Cardiac septum (tissue), 1 donor: Measurements from ENCODE around the gene MYH6. TPM values are rescaled to one million over a fixed set of nuclear protein-coding genes. Genes with fewer than 3 reads are reported as not detected.
A peak's percentile ranks its signal among the peaks of the same experiment; 100 is the strongest.
"Not testable (repeated sequence)": the region's sequence is repeated elsewhere in the genome, so short reads cannot be mapped to it uniquely, and the experiment has no call there.

Experiments used
- DNase-seq: peaks from one replicate; pipeline ENCODE4 v3.0.0-alpha.2; 2020; ENCODE audit warnings: low spot score
- intact Hi-C: fragments of 100-400 bp; cut with DNase I; formaldehyde crosslinking; loops from one replicate; pipeline ENCODE4 v1.14.0; 2022
- long read RNA-seq: library from polyadenylated mRNA; unstranded; transcript quantifications from one replicate; pipeline ENCODE4 v2.0.0, GENCODE V29; 2021
- total RNA-seq: library from RNA; stranded (reverse); fragmentation: NEBNext Ultra II Directional; extraction: Animal tissue kit (Norgen Biotek cat#: 25700); gene quantifications from one replicate; pipeline ENCODE4 v1.2.1, GENCODE V29; 2021
- donor health status: DM: no; HTN: no; CAD: no.

The MYH6 gene
- total RNA-seq, result 170 TPM
- long read RNA-seq, full-length matches to known transcripts, result 10 of 286 reads
- long read RNA-seq, partial matches to known transcripts, result 230 of 286 reads
- long read RNA-seq, other reads (novel, unspliced or antisense), result 46 of 286 reads

DNA sequence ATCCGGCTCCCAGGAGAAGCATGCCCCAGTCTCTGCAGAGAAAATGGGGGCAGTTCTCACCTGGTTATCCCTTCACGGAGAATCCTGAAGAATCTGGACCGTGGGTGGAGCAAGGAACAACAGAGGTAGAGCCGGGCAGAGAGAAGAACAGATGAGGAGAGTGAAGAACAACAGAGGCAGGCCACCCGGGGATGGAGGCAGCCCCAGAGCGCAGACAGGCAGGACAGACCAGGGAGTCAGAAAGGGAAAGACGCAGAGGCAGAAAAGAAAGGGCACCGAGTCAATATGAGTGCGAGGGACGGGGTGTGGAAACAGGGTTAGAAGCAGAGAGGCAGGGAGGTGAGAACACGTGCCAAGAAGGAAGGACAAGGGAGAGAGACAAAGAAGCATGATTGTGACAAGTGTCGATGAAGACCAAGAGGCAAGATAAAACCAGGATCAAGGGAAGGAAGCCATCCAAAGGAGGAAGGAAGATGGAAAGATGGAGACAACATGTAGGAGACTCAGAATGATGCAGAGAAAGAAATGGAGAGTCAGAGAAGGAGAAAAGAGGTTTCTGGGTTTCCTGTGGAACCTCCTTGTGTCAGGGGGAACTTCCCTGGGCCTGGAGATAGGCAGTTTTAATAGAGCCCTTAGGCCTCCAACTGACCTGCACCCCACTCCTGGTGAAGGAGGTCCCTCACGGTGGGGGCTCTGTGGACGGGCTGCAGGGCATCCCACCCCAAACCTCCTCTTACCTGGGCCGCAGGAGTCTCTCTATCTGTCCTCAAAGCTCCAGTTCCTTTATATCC, at the start of gene MYH6:
TSS of gene MYH6 (minus strand) at position 758 of the 791 bp plus-strand sequence. CDS start 1,050 bp downstream, outside the sequence.
- intact Hi-C loops, result no loop called here
- no peak for DNase-seq

GRCh38 chr14:23456883-23457586, 49.0 kb upstream of the MYH6 start:
- DNase-seq, intact Hi-C loops: not testable (repeated sequence)

GRCh38 chr14:23454445-23454856, 46.4 kb upstream of the MYH6 start:
- intact Hi-C loops, result no loop called here
- DNase-seq, result no peak

GRCh38 chr14:23452237-23452636, 44.2 kb upstream of the MYH6 start:
- intact Hi-C loops, result no loop called here
- DNase-seq, result no peak

DNA sequence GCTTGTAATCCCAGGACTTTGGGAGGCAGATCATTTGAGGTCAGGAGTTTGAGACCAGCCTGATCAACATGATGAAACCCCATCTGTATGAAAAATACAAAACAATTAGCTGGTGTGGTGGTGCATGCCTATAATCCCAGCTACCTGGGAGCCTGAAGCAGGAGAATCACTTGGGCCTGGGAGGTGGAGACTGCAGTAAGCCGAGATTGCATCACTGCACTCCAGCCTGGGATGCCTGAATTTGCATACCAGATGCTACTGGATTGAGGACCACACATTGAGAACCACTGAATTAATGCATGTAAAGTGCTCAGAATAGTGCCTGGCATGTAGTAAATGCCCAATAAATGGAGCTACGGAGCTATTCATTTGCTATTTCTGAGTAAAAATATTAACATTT, 42.3 kb upstream of the MYH6 start:
- no peak for DNase-seq
- intact Hi-C loops, result no loop called here

DNA sequence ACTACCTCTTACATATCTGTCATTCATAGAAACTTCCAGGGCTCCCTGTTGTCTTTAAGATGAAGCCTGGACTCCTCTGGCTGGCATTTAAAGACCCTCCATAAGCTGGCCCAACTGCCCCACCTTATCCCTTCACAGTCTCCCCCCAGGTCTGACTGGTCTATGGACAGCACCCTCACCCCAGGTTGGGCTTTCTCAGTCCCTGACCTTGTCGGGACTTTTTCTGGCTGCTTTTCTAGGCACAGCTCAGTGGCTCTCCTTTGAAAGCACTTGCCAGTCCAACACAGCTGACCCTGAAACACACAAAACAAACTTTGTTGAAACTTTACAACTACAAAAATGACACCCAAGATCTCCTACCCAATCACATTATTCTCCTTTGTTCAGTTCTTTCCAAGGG, 41.2 kb upstream of the MYH6 start:
- peak; percentile 75 for DNase-seq
- intact Hi-C loops, result loop anchor here (5.0 kb wide), 2 partner anchors 72 to 122 kb away; partner anchors contain the start of gene CMTM5

DNA sequence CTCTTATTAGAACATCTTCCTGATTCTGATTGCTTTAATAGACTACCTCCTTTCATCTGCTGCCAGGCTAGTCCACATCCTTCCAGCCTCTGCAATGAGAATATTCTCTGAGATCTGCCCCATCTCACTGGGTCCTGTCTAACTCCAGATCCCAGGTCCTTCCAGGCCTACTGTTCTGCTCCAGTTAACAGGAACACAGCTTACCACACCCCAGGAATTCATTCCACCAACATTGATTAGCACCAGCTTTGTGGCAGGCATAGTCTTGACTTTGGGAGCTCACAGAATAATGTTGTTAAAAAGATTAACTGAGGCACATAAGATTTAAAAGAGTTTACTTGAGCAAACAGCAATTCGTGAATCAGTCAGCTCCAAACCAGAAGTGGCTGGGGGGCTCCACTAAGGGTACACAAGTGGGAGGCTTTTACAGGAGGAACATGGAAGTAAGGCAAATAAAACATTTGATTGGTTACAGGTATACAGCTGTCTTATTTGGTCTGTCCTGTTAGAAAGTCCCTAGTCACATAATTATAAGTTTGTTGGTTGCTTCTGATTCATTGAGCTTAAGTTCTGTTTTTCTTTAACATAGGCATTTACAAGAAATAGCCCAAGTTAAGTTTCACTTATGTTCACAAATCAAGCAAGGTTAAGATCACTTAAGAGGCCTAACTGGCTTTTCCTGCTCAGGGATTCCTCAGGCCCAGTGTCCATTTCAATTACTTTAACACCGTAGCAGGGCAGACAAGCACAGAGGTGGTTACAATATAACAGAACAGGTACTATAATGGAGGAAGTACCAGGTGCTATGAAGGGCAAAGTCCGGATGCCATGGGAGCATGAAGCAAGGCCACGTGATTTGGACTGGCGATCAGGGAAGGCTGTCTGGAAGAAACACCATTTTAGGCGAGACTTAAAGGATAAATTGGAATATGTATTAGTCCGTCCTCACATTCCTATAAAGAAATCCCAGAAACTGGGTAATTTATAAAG, 39.6 kb upstream of the MYH6 start:
- intact Hi-C loops, result loop anchor here (5.0 kb wide), 2 partner anchors 70 to 120 kb away; partner anchors contain the start of gene CMTM5
- no peak for DNase-seq

DNA sequence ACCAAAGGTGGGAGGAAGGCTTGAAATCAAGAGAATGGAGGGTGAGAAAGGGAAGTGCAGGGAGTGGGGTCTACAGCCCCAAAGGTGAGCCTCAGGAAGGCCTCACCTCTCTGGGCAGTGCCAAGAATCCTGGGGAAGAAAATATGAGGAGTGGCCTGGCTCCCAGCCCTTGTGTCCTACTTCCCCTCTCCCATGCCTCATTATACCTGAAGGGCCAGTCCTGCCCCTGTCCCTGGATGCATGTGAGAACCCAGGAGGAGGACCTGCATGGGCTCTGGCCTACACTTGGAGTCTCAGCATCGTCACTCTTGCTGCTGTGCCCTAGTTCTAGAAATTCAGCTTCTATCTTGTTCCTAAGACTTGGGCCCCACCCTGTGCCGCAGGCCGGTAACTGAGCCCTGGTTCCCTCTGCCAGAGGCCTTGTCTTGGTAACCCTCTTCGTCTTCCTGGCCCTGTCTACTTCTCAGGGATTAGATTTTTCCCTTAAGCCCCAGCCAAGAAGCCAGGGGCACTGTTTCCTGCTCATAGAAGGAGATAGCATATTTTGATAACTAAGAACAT, 38.3 kb upstream of the MYH6 start:
- DNase-seq, result peak; percentile 59
- intact Hi-C loops, result loop anchor here (5.0 kb wide), 2 partner anchors 69 to 119 kb away; partner anchors contain the start of gene CMTM5

GRCh38 chr14:23445773-23446172, 37.7 kb upstream of the MYH6 start:
- intact Hi-C loops, result loop anchor here (5.0 kb wide), 2 partner anchors 68 to 118 kb away; partner anchors contain the start of gene CMTM5

GRCh38 chr14:23444314-23444713, 36.2 kb upstream of the MYH6 start:
- no peak for DNase-seq
- intact Hi-C loops, result no loop called here

More at GRCh38 chr14:23445773-23446172, 37.7 kb upstream of the MYH6 start:
- no peak for DNase-seq

- intact Hi-C loops, result no loop called here
Measured at GRCh38 chr14:23443881-23444280, 35.8 kb upstream of the MYH6 start.

GRCh38 chr14:23443411-23443812, 35.3 kb upstream of the MYH6 start:
- intact Hi-C loops, result no loop called here
- DNase-seq, result peak; percentile 84

More at GRCh38 chr14:23443881-23444280, 35.8 kb upstream of the MYH6 start:
- DNase-seq, result no peak

DNA sequence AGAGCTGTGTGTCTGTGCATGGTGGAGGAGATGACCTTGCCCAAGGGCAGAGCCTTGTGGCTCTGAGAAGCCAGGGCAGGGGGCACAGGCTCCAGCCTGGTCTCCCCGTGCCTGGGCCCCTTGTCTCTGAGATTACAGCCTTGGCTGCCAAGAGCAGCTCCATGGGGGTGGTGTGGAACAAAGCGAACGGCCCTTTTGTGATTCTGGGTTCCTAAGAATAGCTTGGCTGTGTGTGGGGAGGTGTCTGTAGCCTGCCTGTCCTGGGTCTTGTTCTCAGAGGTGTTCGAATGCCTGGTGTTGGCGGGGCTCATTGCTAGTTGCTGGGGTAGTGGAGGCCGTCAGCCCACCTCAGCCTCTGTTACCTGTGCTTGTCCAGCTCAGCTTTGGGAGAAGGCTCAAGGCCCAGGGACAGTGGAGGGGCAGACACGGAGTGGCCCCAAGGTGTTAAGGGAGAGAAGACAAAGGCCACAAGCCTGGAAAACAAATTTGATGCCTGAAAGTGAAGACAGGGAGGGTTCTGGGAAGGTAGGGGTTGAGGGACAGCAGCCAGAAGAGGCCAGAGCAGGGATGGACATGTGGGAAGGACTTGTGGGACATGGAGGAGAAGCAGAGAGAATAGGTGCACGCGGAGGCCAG, 34.8 kb upstream of the MYH6 start:
- DNase-seq, result peak; percentile 82
- intact Hi-C loops, result no loop called here

- intact Hi-C loops, result no loop called here
- no peak for DNase-seq
Measured at GRCh38 chr14:23441076-23441475, 33.0 kb upstream of the MYH6 start.

DNA sequence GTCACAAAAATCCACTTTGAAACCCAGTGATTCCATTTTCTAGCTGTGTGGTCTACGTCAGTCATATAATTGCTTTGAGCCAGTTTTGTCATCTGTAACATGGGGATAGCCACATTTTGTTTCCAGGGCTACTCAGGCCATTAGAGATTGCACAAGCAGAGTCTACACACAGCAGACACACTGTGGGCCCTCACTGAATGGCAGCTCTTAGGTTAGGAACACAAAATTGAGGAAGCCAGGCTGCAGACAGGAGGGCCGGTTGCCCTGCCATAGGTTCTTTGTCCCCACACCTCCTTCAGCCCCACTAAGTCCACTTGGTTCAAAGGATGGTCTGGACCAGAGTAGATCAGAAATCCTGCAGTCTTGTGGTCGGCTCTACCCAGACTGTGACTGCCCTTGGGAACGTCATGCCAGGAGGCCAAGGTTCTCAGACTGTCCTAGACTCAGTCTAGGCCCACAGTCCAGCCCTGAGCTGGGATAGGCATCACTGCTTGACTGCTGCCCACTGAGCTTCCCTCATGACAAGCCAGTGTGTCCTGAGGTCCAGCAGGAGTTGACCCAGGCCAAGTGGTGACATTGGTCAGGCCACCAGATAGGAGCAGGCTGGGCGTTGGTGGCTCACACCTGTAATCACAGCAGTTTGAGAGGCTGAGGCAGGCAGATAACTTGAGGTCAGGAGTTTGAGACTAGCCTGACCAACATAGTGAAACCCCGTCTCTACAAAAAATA, 31.2 kb upstream of the MYH6 start:
- peak; percentile 61 for DNase-seq

DNA sequence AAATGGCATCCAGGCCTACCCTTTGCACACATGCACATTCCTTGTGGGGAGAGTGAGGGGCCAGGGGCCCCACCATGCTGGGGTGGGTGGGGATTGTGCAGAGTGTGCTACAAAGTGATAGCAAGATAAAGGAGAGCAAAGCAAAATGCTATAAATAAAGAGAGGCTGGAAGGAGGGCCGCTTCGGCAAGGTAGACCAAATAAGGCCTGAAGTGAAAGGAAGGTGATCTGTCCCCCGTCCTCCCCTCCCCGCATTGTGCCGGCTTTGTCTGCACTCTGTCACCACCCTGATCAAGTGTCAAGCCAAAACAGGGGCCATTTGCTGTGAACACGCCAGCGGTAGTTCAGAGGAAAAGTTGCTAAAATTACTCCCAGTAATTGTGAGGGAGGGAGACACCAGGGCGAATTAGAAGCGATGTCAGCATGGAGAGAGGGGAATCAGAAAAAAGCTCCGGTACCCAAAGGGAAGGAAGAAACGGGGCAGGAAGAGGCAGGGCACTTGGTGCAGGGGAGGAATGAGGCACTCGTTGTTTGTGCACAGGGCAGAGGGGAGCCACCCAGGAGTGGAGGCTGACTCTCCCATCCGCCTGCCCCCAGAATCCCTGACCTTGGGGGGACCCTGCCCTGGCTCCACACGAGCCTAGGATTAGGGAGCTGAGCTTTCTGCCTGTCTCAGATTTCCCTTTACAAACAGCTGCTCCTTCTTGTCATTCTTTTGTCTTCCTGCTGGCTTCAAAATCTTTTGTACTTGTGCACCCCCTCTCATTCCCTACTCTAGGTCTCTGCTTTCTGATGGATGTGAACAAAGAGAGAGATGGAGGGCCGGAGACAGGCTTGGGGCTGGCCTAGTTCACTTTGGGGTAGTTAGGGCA, 30.3 kb upstream of the MYH6 start:
- intact Hi-C loops, result no loop called here
- DNase-seq, result peak; percentile 88

More for the DNA sequence above, 31.2 kb upstream of the MYH6 start:
- intact Hi-C loops, result no loop called here
